Upper lobe of left lung (tissue), 4 donors: ENCODE data around the gene ISM2.

Source experiments
- EP300 ChIP-seq, 4 donors: sonication (generic); formaldehyde crosslinking; IDR thresholded peaks; one replicate each; pipeline ENCODE4 v1.5.1; 2017; ENCODE audit warnings: antibody characterized with exemption in 4 of 4, control low read depth in 2 of 4
- POLR2A ChIP-seq, 4 donors: fragments of 450-650 bp; IDR thresholded peaks; one replicate each; pipeline ENCODE4 v1.5.1; 2016 to 2017; ENCODE audit warnings: antibody characterized with exemption in 4 of 4, mild to moderate bottlenecking in 2 of 4
- POLR2AphosphoS5 ChIP-seq, 2 donors: sonication (generic); formaldehyde crosslinking; IDR thresholded peaks; one replicate each; pipeline ENCODE4 v1.5.1; 2017; ENCODE audit warnings: antibody characterized with exemption in 2 of 2
- TF ChIP-seq, protein P1 (sequence below), 6 experiments: fragments of 450-650 bp in 4 of 6; fragments of 200-600 bp in 2 of 6; sonication (generic) in 2 of 6; IDR thresholded peaks; one replicate each; pipeline ENCODE4 v1.5.1; 2016 to 2019; ENCODE audit warnings: antibody characterized with exemption in 6 of 6

DNA sequence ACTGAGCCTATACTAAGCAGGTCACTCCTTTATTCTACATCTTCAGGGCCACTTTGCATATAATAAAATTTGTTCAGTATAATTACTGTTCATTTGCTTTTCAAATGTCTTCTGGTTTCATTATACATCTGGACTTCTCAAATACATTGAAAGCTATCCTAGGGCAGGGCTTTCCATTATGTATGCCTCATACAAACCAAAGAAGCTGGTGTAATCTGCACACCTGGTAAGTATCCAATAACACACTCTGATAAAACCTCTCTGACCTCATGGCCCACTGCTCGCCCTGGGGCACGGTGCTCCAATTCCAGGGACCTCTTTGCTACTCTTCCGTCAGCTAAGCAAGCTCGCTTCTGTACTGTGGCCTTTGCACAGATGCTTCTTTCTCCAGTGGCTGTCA lies 21.9 kb upstream of the ISM2 start:
- no peak for TF ChIP-seq POLR2A (IDR thresholded peaks at IDR 0.05)
- TF ChIP-seq, protein P1, sequence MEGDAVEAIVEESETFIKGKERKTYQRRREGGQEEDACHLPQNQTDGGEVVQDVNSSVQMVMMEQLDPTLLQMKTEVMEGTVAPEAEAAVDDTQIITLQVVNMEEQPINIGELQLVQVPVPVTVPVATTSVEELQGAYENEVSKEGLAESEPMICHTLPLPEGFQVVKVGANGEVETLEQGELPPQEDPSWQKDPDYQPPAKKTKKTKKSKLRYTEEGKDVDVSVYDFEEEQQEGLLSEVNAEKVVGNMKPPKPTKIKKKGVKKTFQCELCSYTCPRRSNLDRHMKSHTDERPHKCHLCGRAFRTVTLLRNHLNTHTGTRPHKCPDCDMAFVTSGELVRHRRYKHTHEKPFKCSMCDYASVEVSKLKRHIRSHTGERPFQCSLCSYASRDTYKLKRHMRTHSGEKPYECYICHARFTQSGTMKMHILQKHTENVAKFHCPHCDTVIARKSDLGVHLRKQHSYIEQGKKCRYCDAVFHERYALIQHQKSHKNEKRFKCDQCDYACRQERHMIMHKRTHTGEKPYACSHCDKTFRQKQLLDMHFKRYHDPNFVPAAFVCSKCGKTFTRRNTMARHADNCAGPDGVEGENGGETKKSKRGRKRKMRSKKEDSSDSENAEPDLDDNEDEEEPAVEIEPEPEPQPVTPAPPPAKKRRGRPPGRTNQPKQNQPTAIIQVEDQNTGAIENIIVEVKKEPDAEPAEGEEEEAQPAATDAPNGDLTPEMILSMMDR (IDR thresholded peaks at IDR 0.05), result no peak
- TF ChIP-seq POLR2AphosphoS5 (IDR thresholded peaks at IDR 0.05), result no peak
- TF ChIP-seq EP300 (IDR thresholded peaks at IDR 0.05), result no peak
